A673 (cell line): ENCODE measurements around the gene MCM3AP. TPM values are rescaled to one million over a fixed set of nuclear protein-coding genes. Genes with fewer than 3 reads are reported as not detected.

Experiments
- BruUV-seq: library from RNA; stranded (reverse); fragments of 400-500 nt; replicated peaks from 2 replicates; lab custom pipeline; 2021; lab: Mats Ljungman, UMichigan
- CTCF ChIA-PET: fragments of 300-600 bp; sonication (Branson Sonifier 250); formaldehyde crosslinking; loops from one replicate; lab custom pipeline; 2022; ENCODE audit warnings: antibody characterized with exemption; lab: Charles Lee
- POLR2A ChIA-PET: fragments of 300-600 bp; sonication (Branson Sonifier 250); formaldehyde crosslinking; loops from one replicate; lab custom pipeline; 2022; ENCODE audit warnings: antibody characterized with exemption; ENCODE audit not compliant: low non-redundant PET; lab: Charles Lee
- DNase-seq: peaks from one replicate; pipeline ENCODE4 v3.0.0-alpha.2; 2015; ENCODE audit warnings: low spot score
- H3K27ac ChIP-seq: fragments of 200-600 bp; sonication (generic); 2 replicates; pipeline ENCODE4 v1.5.1; 2016; ENCODE audit warnings: mixed run types, low read depth, mild to moderate bottlenecking, mixed read lengths, antibody characterized with exemption, low read length; ENCODE audit not compliant: poor library complexity, severe bottlenecking
- H3K27me3 ChIP-seq: fragments of 200-600 bp; sonication (generic); replicated peaks from 2 replicates; pipeline ENCODE4 v1.6.1; 2017; ENCODE audit warnings: mixed run types, low read depth, mild to moderate bottlenecking, mixed read lengths, antibody characterized with exemption, low read length; ENCODE audit not compliant: insufficient read depth, poor library complexity
- H3K36me3 ChIP-seq: fragments of 200-600 bp; sonication (generic); 2 replicates; pipeline ENCODE4 v1.6.1; 2016; ENCODE audit warnings: mixed run types, mild to moderate bottlenecking, mixed read lengths, antibody characterized with exemption, low read length; ENCODE audit not compliant: insufficient read depth, poor library complexity, severe bottlenecking
- H3K4me1 ChIP-seq: fragments of 200-600 bp; sonication (generic); 2 replicates; pipeline ENCODE4 v1.6.1; 2017; ENCODE audit warnings: mixed run types, mild to moderate bottlenecking, mixed read lengths, antibody characterized with exemption, low read length; ENCODE audit not compliant: insufficient read depth, poor library complexity, severe bottlenecking
- H3K4me3 ChIP-seq: fragments of 200-600 bp; sonication (generic); 2 replicates; pipeline ENCODE4 v1.5.1; 2016; ENCODE audit warnings: low read depth, mixed run types, mild to moderate bottlenecking, mixed read lengths, low read length; ENCODE audit not compliant: poor library complexity, severe bottlenecking
- H3K9me3 ChIP-seq: fragments of 200-600 bp; sonication (generic); 2 replicates; pipeline ENCODE4 v1.6.1; 2016; ENCODE audit warnings: mixed run types, low read depth, mild to moderate bottlenecking, mixed read lengths, antibody characterized with exemption, low read length; ENCODE audit not compliant: poor library complexity, severe bottlenecking
- CTCF ChIP-seq: fragments of 300-800, 200-600 bp; sonication (generic); conservative IDR thresholded peaks from 2 replicates; pipeline ENCODE4 v1.5.1; 2017; ENCODE audit warnings: low read depth, mild to moderate bottlenecking, antibody characterized with exemption, low read length, moderate library complexity, mixed read lengths
- EZH2 ChIP-seq: fragments of 200-600 bp; sonication (generic); IDR thresholded peaks from 2 replicates; pipeline ENCODE4 v1.6.1; 2017; ENCODE audit warnings: borderline replicate concordance, low read depth, mild to moderate bottlenecking, mixed read lengths, antibody characterized with exemption, low read length; ENCODE audit not compliant: poor library complexity, severe bottlenecking
- intact Hi-C: fragments of 100-400 bp; cut with micrococcal nuclease; formaldehyde crosslinking; loops from one replicate; pipeline ENCODE4 v1.10.0; 2022; ENCODE audit not compliant: unreplicated experiment
- total RNA-seq: library from RNA; stranded (reverse); gene quantifications from 2 replicates; pipeline ENCODE4 v1.2.3, GENCODE V29; 2021

Gene MCM3AP
- total RNA-seq, 1 experiment from 2014 or later: 121 TPM

- intact Hi-C loops: no loop called here
- Histone ChIP-seq H3K36me3 (peaks cover 86% of the 10 kb centered on the region), H3K9me3 (no peaks in the 10 kb centered on the region), H3K4me1 (no peaks in the 10 kb centered on the region), H3K4me3 (no peak overlapping the region), H3K27ac (no peak overlapping the region), H3K27me3 (no peaks in the 10 kb centered on the region)
- TF ChIP-seq EZH2: no peak
- no peak for TF ChIP-seq CTCF
- CTCF ChIA-PET: no interaction called here
- POLR2A ChIA-PET: no interaction called here
- DNase-seq: no peak
- BruUV-seq: no TSS peak
These were observed 32.6 kb downstream of the MCM3AP start for GRCh38 chr21:46252840-46253239.

- Histone ChIP-seq H3K27ac (no peak overlapping the region), H3K4me3 (no peak overlapping the region), H3K4me1 (no peaks in the 10 kb centered on the region), H3K27me3 (no peaks in the 10 kb centered on the region), H3K9me3 (no peaks in the 10 kb centered on the region), H3K36me3 (peaks cover 89% of the 10 kb centered on the region)
- ChIA-PET POLR2A (no interaction called here), CTCF (no interaction called here)
- no peak for DNase-seq
- BruUV-seq: no TSS peak
- intact Hi-C loops: no loop called here
- TF ChIP-seq CTCF (no peak), EZH2 (no peak)
These were observed 35.2 kb downstream of the MCM3AP start for GRCh38 chr21:46250146-46250725.

- no peaks in the 10 kb centered on the region for H3K27me3 ChIP-seq
- H3K4me1 ChIP-seq: no peaks in the 10 kb centered on the region
- TF ChIP-seq EZH2 (no peak), CTCF (no peak)
- peaks cover 89% of the 10 kb centered on the region for H3K36me3 ChIP-seq
- BruUV-seq: no TSS peak
- no peak overlapping the region for H3K4me3 ChIP-seq
- POLR2A ChIA-PET: no interaction called here
- intact Hi-C loops: no loop called here
- no peak for DNase-seq
- no peaks in the 10 kb centered on the region for H3K9me3 ChIP-seq
- CTCF ChIA-PET: no interaction called here
- no peak overlapping the region for H3K27ac ChIP-seq
These were observed 36.6 kb downstream of the MCM3AP start for GRCh38 chr21:46248827-46249226.
